HG02571 (cell line): ENCODE results near the gene CD86.
"Not testable (repeated sequence)": the region's sequence is repeated elsewhere in the genome, so short reads cannot be mapped to it uniquely, and the experiment has no call there.

Experiments used
- ATAC-seq: cut with Tn5 transposase; IDR thresholded peaks from one replicate; pipeline ENCODE4 v1.9.1; 2021; ENCODE audit warnings: mild to moderate bottlenecking, moderate library complexity; ENCODE audit not compliant: unreplicated experiment

Gene CD86

GRCh38 chr3:122055215-122055614 is at the start of gene CD86:
Gene CD86, plus strand, starts transcription at chr3:122055362. Its CDS starts 128 bp downstream, at chr3:122055490.
- peak; percentile 88 for ATAC-seq

- no peak for ATAC-seq
Measured at GRCh38 chr3:122006267-122006666, 48.9 kb upstream of the CD86 start.

GRCh38 chr3:122008166-122008565 is 47.0 kb upstream of the CD86 start:
- ATAC-seq: no peak

- no peak for ATAC-seq
Measured at GRCh38 chr3:122010506-122010905, 44.7 kb upstream of the CD86 start.

- ATAC-seq: no peak
Measured at GRCh38 chr3:122011396-122011795, 43.8 kb upstream of the CD86 start.

- ATAC-seq: no peak
Measured at GRCh38 chr3:122012821-122013220, 42.3 kb upstream of the CD86 start.

GRCh38 chr3:122013448-122013925 is 41.7 kb upstream of the CD86 start:
- ATAC-seq: no peak

GRCh38 chr3:122014741-122015140 is 40.4 kb upstream of the CD86 start:
- peak; percentile 71 for ATAC-seq

- no peak for ATAC-seq
Measured at GRCh38 chr3:122019493-122019892, 35.7 kb upstream of the CD86 start.

GRCh38 chr3:122021037-122021436 is 34.1 kb upstream of the CD86 start:
- ATAC-seq: no peak

GRCh38 chr3:122021811-122022401 is 33.3 kb upstream of the CD86 start, which contains the start of gene ILDR1:
Gene ILDR1, minus strand, starts transcription at chr3:122022247. Its CDS starts 170 bp downstream, at chr3:122022077.
- ATAC-seq: peak; percentile 45

GRCh38 chr3:122023335-122023910 is 31.7 kb upstream of the CD86 start:
- no peak for ATAC-seq

- ATAC-seq: no peak
Measured at GRCh38 chr3:122024800-122025199, 30.4 kb upstream of the CD86 start.

GRCh38 chr3:122025296-122025695 is 29.9 kb upstream of the CD86 start:
- peak; percentile 70 for ATAC-seq

GRCh38 chr3:122030381-122031122 is 24.6 kb upstream of the CD86 start:
- ATAC-seq: peak; percentile 53

GRCh38 chr3:122031123-122031468 is 24.1 kb upstream of the CD86 start:
- peak; percentile 5 for ATAC-seq

- no peak for ATAC-seq
Measured at GRCh38 chr3:122032531-122032930, 22.6 kb upstream of the CD86 start.

- no peak for ATAC-seq
Measured at GRCh38 chr3:122033023-122033422, 22.1 kb upstream of the CD86 start.

- ATAC-seq: not testable (repeated sequence)
Measured at GRCh38 chr3:122047296-122047695, 7.9 kb upstream of the CD86 start.

- ATAC-seq: not testable (repeated sequence)
Measured at GRCh38 chr3:122047773-122048172, 7.4 kb upstream of the CD86 start.

GRCh38 chr3:122052968-122053367 is 2.2 kb upstream of the CD86 start:
- no peak for ATAC-seq

GRCh38 chr3:122057671-122058070 is 2.5 kb downstream of the CD86 start:
- no peak for ATAC-seq
